GM23338 (cell line): Measurements from ENCODE around the gene NAALADL2. TPM values are rescaled to one million over a fixed set of nuclear protein-coding genes. Genes with fewer than 3 reads are reported as not detected.

Experiments used
- ATAC-seq: fragments of 200-7000 bp; cut with Tn5 transposase; 3 replicates; pipeline ENCODE4 v1.9.1; 2020
- DNase-seq: peaks from one replicate; pipeline ENCODE4 v3.0.0-alpha.2; 2015; ENCODE audit warnings: low spot score
- H2AFZ ChIP-seq: fragments of 200-600 bp; sonication (generic); 2 replicates; pipeline ENCODE4 v1.8.0; 2016; ENCODE audit warnings: antibody characterized with exemption, mild to moderate bottlenecking, moderate library complexity
- H3F3A ChIP-seq: fragments of 200-600 bp; sonication (generic); replicated peaks from 2 replicates; pipeline ENCODE4 v1.8.0; 2017; ENCODE audit warnings: antibody characterized with exemption, mixed run types, low read depth
- H3K27ac ChIP-seq: fragments of 200-600 bp; sonication (generic); 2 replicates; pipeline ENCODE4 v1.6.1; 2016; ENCODE audit warnings: low read depth
- H3K27me3 ChIP-seq: fragments of 200-600 bp; sonication (generic); 2 replicates; pipeline ENCODE4 v1.8.0; 2016; ENCODE audit warnings: mild to moderate bottlenecking, mixed run types, moderate library complexity; ENCODE audit not compliant: insufficient read depth
- H3K36me3 ChIP-seq: fragments of 200-600 bp; sonication (generic); 2 replicates; pipeline ENCODE4 v1.8.0; 2016; ENCODE audit warnings: mild to moderate bottlenecking; ENCODE audit not compliant: insufficient read depth
- H3K4me1 ChIP-seq: fragments of 200-600 bp; sonication (generic); 2 replicates; pipeline ENCODE4 v1.8.0; 2016; ENCODE audit warnings: mild to moderate bottlenecking, moderate library complexity; ENCODE audit not compliant: insufficient read depth
- H3K4me2 ChIP-seq: fragments of 200-600 bp; sonication (generic); 2 replicates; pipeline ENCODE4 v1.7.1; 2017; ENCODE audit warnings: mixed run types
- H3K4me3 ChIP-seq: fragments of 200-600 bp; sonication (generic); 2 replicates; pipeline ENCODE4 v1.6.1; 2016; ENCODE audit warnings: mixed run types
- H3K79me2 ChIP-seq: fragments of 200-600 bp; sonication (generic); replicated peaks from 2 replicates; pipeline ENCODE4 v1.8.0; 2017; ENCODE audit warnings: mild to moderate bottlenecking; ENCODE audit not compliant: insufficient read depth
- H3K9me2 ChIP-seq: fragments of 200-600 bp; sonication (generic); 2 replicates; pipeline ENCODE4 v1.8.0; 2017; ENCODE audit not compliant: insufficient read depth
- H4K20me1 ChIP-seq: fragments of 200-600 bp; sonication (generic); replicated peaks from 2 replicates; pipeline ENCODE4 v1.8.0; 2017; ENCODE audit warnings: mild to moderate bottlenecking; ENCODE audit not compliant: insufficient read depth
- H3K27ac Mint-ChIP-seq: 2 replicates; pipeline ENCODE4 v1.8.0; 2020; ENCODE audit warnings: inconsistent platforms, mild to moderate bottlenecking, moderate library complexity, mixed read lengths
- H3K27me3 Mint-ChIP-seq: 3 replicates; pipeline ENCODE4 v1.8.0; 2022; ENCODE audit warnings: low read depth, mild to moderate bottlenecking, moderate library complexity, mixed read lengths, inconsistent platforms; ENCODE audit not compliant: insufficient read depth, poor library complexity
- H3K36me3 Mint-ChIP-seq: 3 replicates; pipeline ENCODE4 v1.8.0; 2021; ENCODE audit warnings: low read depth, mild to moderate bottlenecking, inconsistent platforms, moderate library complexity, mixed read lengths
- H3K4me1 Mint-ChIP-seq: 3 replicates; pipeline ENCODE4 v1.8.0; 2020; ENCODE audit warnings: mild to moderate bottlenecking, inconsistent platforms, mixed read lengths
- H3K4me3 Mint-ChIP-seq: 3 replicates; pipeline ENCODE4 v1.8.0; 2021; ENCODE audit warnings: moderate library complexity, mild to moderate bottlenecking, inconsistent platforms, mixed read lengths
- H3K9me3 Mint-ChIP-seq: 3 replicates; pipeline ENCODE4 v1.8.0; 2020; ENCODE audit warnings: moderate library complexity, mild to moderate bottlenecking, inconsistent platforms, mixed read lengths
- EZH2 ChIP-seq: fragments of 200-600 bp; sonication (generic); IDR thresholded peaks from one replicate; pipeline ENCODE4 v1.8.0; 2017; ENCODE audit warnings: antibody characterized with exemption, mild to moderate bottlenecking, low read depth; ENCODE audit not compliant: unreplicated experiment
- EZH2phosphoT487 ChIP-seq: fragments of 200-600 bp; sonication (generic); IDR thresholded peaks from one replicate; pipeline ENCODE4 v1.8.1; 2018; ENCODE audit warnings: antibody characterized with exemption; ENCODE audit not compliant: unreplicated experiment
- JUNB ChIP-seq: IDR thresholded peaks from one replicate; pipeline ENCODE4 v1.6.1; 2016; ENCODE audit warnings: antibody characterized with exemption; ENCODE audit not compliant: unreplicated experiment
- NANOG ChIP-seq: IDR thresholded peaks from 2 replicates; pipeline ENCODE4 v1.6.1; 2016; ENCODE audit warnings: antibody characterized with exemption, borderline replicate concordance
- POLR2AphosphoS5 ChIP-seq: IDR thresholded peaks from 2 replicates; pipeline ENCODE4 v1.6.1; 2016; ENCODE audit warnings: antibody characterized with exemption, low read depth
- REST ChIP-seq: IDR thresholded peaks from one replicate; pipeline ENCODE4 v1.6.1; 2018; ENCODE audit warnings: antibody characterized with exemption; ENCODE audit not compliant: unreplicated experiment
- STAT1 ChIP-seq: IDR thresholded peaks from one replicate; pipeline ENCODE4 v1.6.1; 2016; ENCODE audit warnings: antibody characterized with exemption; ENCODE audit not compliant: unreplicated experiment
- ZNF114 ChIP-seq: fragments of 250-450 bp; sonication (Bioruptor Pico); IDR thresholded peaks from 2 replicates; pipeline ENCODE4 v1.5.0; 2020; ENCODE audit warnings: mild to moderate bottlenecking, moderate library complexity
- ZNF331 ChIP-seq: fragments of 250-450 bp; sonication (Bioruptor Pico); IDR thresholded peaks from 2 replicates; pipeline ENCODE4 v1.5.0; 2020; ENCODE audit warnings: low read depth, mild to moderate bottlenecking, moderate library complexity
- ZNF462 ChIP-seq: fragments of 250-450 bp; sonication (Bioruptor Pico); IDR thresholded peaks from 2 replicates; pipeline ENCODE4 v1.5.0; 2020; ENCODE audit warnings: mild to moderate bottlenecking, moderate library complexity
- polyA plus RNA-seq: library from polyadenylated mRNA; unstranded; fragments of >200 nt; fragmentation: Nextera tagmentation; extraction: Ambion mirVana; gene quantifications from 2 replicates; pipeline ENCODE4 v1.2.1, GENCODE V29; 2016
- total RNA-seq: library from RNA; depleted of rRNA; stranded (reverse); fragments of >200 nt; shearing (Covaris generic); gene quantifications from 2 replicates; pipeline ENCODE4 v1.2.3, GENCODE V29; 2014

The NAALADL2 gene
- total and polyA plus RNA-seq, 2 experiments from 2014 or later = 1.6 to 2.6 TPM

GRCh38 chr3:174854987-174855386 lies 4.1 kb upstream of the NAALADL2 start:
- Histone ChIP-seq H3K9me2 (no peaks in the 10 kb centered on the region), H3F3A (no peaks in the 10 kb centered on the region), H3K27me3 (no peaks in the 10 kb centered on the region), H3K4me3 (no peak overlapping the region), H4K20me1 (no peaks in the 10 kb centered on the region), H3K79me2 (no peaks in the 10 kb centered on the region), H3K4me2 (no peak overlapping the region), H3K4me1 (peaks cover 15% of the 10 kb centered on the region), H3K27ac (no peak overlapping the region), H3K36me3 (no peaks in the 10 kb centered on the region), H2AFZ (no peak overlapping the region)
- H3K36me3 Mint-ChIP-seq = no peaks in the 10 kb centered on the region
- H3K27ac Mint-ChIP-seq = no peak overlapping the region
- ATAC-seq = no peak
- H3K4me3 Mint-ChIP-seq = no peak overlapping the region
- TF ChIP-seq JUNB = no peak
- TF ChIP-seq STAT1 = no peak
- TF ChIP-seq NANOG = no peak
- no peak for TF ChIP-seq ZNF331 (CRISPR knock-in tag)
- TF ChIP-seq REST = no peak
- no peak for TF ChIP-seq EZH2
- TF ChIP-seq ZNF114 (CRISPR knock-in tag) = no peak
- TF ChIP-seq POLR2AphosphoS5 = no peak
- no peak for DNase-seq
- no peaks in the 10 kb centered on the region for H3K9me3 Mint-ChIP-seq
- H3K27me3 Mint-ChIP-seq = no peaks in the 10 kb centered on the region
- H3K4me1 Mint-ChIP-seq = peaks cover 16% of the 10 kb centered on the region

- no peak for ATAC-seq
- H3K9me2 ChIP-seq = no peaks in the 10 kb centered on the region
- H3K4me1 ChIP-seq = peaks cover 15% of the 10 kb centered on the region
- no peaks in the 10 kb centered on the region for H3K27me3 Mint-ChIP-seq
- no peak overlapping the region for H3K4me3 Mint-ChIP-seq
- H4K20me1 ChIP-seq = no peaks in the 10 kb centered on the region
- no peak overlapping the region for H3K4me2 ChIP-seq
- H3F3A ChIP-seq = no peaks in the 10 kb centered on the region
- no peak for DNase-seq
- H2AFZ ChIP-seq = no peak overlapping the region
- H3K36me3 ChIP-seq = no peaks in the 10 kb centered on the region
- no peak overlapping the region for H3K4me3 ChIP-seq
- peaks cover 21% of the 10 kb centered on the region for H3K4me1 Mint-ChIP-seq
- no peaks in the 10 kb centered on the region for H3K27me3 ChIP-seq
- no peak overlapping the region for H3K27ac ChIP-seq
- H3K36me3 Mint-ChIP-seq = no peaks in the 10 kb centered on the region
- H3K79me2 ChIP-seq = no peaks in the 10 kb centered on the region
- H3K9me3 Mint-ChIP-seq = no peaks in the 10 kb centered on the region
- no peak overlapping the region for H3K27ac Mint-ChIP-seq
- TF ChIP-seq STAT1 = no peak
- TF ChIP-seq REST = no peak
- TF ChIP-seq ZNF462 (CRISPR knock-in tag) = no peak
- TF ChIP-seq POLR2AphosphoS5 = no peak
- no peak for TF ChIP-seq EZH2phosphoT487
Observed at GRCh38 chr3:174857301-174857700, 1.8 kb upstream of the NAALADL2 start.
